GM23248 (cell line): ENCODE measurements around the gene RIC1.

Experiments used
- EZH2 ChIP-seq: fragments of 200-600 bp; sonication (generic); IDR thresholded peaks from 2 replicates; pipeline ENCODE4 v1.6.1; 2018; ENCODE audit warnings: antibody characterized with exemption, mild to moderate bottlenecking; ENCODE audit not compliant: insufficient read depth, poor library complexity, severe bottlenecking
- EZH2phosphoT487 ChIP-seq: fragments of 200-600 bp; sonication (generic); IDR thresholded peaks from 2 replicates; pipeline ENCODE4 v1.6.1; 2018; ENCODE audit warnings: antibody characterized with exemption, moderate library complexity, mild to moderate bottlenecking, low read depth; ENCODE audit not compliant: insufficient read depth

DNA sequence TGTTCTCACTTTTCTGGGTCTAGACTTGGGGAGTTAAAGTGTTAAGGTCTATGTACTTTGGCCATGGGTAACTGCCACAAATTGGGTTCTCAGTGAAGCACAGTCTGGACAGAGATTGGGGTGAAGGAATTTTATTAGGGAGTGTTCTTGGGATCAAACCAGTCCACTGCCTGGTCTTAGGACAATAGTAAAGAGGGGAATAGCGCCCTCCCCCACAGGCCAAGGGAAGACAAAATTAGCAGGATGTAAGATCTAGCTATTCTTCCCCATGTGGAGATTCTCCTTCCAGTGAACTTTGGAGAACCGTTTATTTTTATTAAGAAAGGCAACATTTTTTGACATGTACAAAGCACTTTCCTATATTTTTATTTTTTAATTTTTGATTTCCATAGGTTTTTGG, 18.4 kb upstream of the RIC1 start:
- TF ChIP-seq EZH2 = no peak
- no peak for TF ChIP-seq EZH2phosphoT487
